GM19099 (cell line): Measurements from ENCODE around the gene CFAP46.

Experiments used
- POLR2A ChIP-seq: IDR thresholded peaks from 3 replicates; pipeline ENCODE4 v1.6.1; 2011; ENCODE audit warnings: low read depth; ENCODE audit not compliant: insufficient read length; ENCODE audit errors: extremely low read depth

Gene CFAP46

DNA sequence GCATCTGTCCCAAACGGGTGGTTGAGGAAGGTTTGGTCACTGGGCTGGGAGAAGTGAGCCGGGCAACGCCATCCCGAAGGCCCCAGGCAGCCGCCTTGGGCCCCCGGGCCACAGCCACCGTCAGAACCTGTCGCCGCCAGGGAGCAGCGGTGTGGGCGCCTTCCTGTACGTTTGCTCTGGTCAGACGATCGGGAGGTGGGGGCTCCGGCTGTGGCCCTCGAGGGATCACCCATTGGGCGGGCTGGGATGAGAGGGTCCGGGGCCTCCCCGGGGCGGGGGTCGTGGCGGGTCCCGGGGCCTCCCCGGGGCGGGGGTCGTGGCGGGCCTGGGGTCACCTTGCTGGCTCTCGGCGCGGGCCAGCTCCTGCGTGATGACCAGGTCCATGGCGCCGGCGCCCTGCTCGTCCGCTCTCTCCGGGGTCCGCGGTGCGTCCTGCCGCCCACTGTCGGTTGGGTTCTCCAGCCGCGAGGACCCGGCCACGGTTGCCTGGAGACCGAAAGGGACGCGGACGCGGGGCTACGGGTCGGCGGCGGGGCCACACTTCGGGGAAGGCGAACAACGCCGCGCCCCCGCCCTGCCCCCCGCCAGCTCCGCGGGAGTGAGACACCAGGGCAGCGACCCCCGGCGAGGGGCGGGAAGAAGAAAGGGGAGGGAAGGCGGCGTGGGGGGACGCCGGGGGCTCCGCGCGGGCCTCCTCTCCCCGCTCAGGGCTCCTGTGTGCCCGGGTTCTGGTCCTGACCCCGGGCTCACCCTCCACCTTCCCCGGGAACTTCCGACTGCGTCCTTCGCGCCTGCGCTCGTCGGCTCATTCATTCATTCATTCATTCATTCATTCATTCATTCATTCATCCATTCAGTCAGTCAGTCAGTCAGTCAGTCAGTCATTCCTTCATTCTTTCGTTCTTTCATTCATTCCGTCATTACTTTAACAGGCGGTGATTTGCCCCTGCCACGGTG is at the start of gene CFAP46:
CFAP46 (minus strand) TSS at position 470 of the 957 bp plus-strand sequence; CDS start at position 384, 86 bp downstream.
- no peak for TF ChIP-seq POLR2A

DNA sequence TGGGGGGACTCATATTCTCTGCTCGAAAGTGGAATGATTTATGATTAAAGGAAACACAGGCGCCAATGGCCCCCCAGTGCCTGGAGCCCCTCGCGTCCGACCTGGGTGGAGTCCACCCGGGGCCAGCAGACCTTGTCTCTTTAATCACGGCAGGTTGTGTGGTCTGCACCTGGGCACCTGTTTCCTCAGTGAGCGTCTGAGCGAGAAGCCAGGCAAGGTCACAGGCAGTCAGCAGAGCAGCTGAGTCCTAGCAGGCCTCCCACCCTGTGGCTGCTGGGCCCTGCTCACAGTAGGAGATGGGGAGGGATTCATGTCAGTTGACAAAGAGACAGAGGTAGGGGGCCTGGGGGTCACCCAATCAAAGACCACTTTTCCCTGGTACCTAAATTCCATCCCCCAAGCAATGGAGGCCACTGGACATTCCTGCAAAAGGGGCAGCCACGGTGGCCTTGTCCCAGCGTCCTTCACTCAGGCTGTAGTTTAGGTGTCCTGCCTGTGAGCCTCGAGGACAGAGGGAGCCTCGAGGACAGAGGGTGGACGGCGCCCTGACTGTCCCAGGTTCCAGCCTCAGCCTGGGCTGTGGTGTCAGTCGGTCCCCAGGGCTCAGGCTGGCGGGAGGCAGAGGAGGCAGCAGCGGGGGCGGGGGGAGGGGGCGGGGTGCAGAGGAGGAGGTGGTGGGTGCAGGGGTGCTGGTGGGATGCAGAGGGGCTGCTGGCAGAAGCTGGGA is 49.5 kb upstream of the CFAP46 start:
- no peak for TF ChIP-seq POLR2A

DNA sequence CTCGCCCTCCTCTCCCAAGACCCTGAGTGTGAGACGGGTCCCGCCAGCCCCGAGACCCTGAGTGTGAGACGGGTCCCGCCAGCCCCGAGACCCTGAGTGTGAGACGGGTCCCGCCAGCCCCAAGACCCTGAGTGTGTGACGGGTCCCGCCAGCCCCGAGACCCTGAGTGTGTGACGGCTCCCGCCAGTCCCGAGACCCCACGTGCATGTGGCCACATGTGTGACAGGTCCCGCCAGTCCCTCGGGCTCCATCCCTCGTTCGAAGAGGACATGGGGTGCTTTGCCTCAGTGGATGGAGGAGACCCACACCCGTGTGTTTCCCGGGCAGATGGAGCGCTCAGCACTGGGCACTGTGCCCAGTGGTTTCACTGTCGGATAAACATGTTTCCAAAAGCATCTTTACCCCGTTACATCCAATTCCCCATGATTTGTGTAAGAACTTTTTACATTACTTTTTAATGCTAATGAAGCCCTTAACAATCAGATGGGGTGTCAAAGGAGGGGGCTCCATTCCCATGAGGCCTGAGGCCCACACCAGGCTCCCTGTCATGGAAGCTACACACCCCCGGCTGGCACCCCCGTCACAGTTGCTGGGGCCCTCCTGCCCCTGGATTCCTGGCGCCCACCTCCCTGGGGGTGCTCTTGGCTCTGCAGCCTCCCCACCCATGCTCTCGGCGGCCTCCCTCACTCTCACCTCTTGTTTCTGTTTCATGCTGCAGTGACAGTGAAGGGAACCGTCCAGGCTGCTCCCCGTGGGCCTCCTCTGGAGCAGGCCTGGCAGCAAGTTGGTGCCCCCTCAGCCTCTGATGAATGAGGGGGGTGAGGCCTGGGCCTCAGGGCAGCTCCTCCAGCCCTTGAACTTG is 48.5 kb upstream of the CFAP46 start:
- no peak for TF ChIP-seq POLR2A

DNA sequence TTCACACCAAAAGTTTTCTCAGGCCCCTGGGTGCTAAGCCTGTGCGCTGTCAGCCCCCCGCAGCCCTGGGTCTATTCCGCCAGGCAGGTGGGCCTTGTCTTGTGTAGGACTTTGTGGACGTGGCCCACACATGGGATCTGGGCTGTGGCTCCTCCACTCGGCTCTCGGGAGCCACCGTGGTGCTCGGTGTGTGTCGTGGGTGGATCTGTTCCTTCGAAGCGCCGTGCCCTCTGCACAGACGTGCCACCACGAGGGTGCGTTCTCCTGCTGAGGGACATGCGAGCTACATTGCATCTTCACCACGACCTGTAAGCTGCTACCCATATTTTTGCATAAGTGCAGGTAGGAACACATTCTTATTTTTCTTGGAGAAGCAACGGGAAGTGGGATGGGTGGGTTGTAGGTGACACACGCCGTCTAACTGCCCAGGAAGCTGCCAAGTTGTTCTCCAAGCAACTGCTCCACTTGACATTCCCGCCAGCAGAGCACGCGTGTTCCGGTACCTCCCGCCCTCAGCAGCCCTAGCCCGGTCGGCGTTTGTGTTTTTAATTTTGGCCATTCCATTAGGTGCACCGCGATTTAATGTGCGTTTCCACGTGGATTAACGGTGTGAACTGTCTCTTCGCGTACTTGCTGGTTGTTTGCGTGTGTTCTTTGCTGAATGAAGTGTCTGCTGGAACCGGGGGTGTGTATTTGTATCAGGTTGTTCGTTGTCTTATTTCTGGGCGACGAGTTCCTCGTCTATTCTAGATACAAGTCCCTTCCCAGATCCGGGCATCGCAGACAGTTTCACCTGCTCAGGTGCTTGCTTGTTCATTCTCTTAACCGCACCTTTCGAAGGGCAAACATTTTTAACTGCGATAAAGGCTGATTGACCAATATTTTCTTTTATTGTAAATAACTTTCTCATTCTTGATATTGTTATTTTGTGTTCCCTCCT is 47.4 kb upstream of the CFAP46 start:
- no peak for TF ChIP-seq POLR2A

DNA sequence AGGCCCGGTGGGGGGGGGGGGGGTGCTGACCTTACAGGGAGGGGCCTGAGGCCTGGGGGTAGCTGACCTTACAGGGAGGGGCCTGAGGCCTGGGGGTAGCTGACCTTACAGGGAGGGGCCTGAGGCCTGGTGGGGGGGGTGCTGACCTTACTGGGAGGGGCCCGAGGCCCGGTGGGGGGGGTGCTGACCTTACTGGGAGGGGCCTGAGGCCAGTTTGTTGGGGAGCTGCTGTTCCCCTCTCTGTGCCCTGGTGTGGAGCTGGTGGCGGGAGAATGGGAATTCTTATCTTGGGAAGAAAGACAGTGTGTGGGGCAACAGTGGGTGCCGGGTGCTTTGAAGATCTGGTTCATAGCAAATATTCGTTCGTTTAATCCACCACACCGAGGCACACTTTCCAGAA is 46.6 kb upstream of the CFAP46 start:
- no peak for TF ChIP-seq POLR2A

DNA sequence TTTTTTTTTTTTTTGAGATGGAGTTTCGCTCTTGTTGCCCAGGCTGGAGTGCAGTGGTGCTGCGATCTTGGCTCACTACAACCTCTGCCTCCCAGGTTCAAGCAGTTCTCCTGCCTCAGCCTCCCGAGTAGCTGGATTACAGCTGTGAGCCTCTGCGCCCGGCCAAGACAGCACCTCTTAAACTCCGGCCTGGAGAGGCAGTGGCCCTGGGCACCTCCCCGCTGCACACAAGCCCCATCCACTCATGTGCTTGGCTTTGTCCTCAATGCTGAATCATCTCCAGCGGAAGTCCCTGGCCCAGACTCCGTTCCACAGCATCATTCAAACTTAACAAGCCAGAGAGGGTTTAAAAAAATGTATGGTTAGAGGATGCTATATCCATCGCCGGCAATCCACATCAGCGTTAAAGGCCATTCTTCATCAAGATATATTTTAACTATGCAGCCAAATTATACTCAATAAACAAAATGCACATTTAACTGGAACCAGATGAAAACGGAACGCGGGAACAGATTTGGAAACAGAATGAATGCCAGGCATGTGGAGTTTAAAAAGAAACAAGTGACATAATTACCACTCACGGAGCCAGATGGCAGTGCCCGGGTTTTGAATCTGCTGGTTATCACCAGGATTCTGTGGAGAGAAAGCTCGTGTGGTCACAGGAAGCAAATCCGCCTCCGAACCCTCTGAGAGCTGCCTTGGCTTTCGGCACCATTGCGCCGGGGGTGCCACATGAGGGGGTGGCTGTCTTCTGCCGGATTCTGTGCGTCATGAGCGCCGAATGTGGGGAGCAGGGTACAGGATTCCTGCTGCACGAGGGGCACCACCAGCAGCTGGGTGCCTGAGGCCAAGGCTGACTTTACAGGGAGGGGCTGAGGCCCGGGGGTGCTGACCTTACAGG is 45.6 kb upstream of the CFAP46 start:
- no peak for TF ChIP-seq POLR2A

DNA sequence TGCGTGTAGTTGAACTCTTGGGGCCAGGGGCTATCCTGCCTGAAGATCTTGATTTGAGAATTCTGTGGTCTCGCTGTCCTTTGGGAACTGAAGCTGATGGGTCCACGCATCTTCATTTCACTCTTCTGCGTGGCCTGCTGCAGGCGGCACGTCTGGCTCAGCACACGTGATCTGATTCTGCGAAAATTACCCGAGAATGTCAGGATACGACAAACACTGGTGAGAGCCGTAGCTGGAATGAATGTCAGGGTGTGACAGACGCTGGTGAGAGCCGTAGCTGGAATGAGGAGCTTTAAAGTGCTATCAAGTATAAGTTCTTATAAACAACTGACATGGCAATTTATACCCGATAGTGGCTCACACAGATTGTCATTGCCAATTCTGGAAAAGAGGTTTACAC is 44.6 kb upstream of the CFAP46 start:
- TF ChIP-seq POLR2A: no peak

DNA sequence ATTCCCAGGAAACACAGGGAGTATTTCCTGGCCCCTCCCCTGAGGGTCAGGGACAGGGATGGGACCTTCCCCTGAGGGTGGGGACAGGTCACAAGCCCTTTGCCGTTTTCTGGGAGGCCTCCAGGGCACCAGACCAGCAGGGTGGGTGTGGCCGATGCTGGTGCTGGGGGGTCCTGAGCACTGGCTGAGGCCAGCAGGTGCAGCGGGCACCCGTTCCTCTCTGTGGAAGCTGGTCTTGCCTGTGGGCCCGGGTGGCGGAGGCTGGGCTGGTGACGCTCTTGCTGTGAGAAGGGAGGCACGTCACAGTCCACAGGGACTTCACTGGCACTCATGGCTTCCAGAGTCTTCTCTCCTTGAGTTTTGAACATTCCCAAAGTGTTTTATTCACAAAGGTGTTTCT is 44.2 kb upstream of the CFAP46 start:
- no peak for TF ChIP-seq POLR2A

DNA sequence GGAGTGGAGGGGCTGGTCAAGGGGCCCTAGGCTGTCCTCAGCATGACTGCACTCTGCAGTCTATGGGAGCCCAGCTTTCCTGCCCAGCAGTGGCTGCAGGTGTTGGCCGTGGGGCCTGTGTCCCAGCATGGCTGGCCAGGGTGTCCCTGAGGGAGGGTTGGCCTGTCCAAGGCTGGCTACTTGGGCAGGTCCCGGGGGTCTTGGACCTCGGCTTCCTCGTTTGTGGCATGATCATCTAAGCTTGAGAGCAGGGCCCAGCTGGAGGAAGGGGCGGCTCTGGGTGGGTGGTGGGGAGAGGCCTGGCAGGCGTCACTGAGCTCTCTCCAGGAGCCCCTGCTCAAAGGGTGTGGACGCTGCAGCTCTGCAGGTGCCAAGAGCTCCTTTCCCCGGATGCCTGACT is 43.7 kb upstream of the CFAP46 start:
- no peak for TF ChIP-seq POLR2A

DNA sequence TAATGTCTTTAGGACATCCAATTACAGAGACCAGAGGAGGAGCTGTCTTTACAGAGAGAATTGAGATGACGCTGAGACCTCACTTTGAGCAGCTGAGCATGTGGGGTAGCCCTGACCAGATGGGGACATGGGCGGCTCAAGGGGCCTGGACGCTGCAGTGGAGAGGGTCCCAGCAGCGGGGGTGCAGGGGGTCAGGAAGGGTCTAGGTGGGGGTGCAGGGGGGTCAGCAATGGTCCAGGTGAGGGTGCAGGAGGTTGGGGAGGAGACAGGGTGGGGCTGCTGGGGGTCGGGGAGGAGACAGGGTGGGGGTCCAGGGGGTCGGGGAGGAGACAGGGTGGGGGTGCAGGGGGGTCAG is 43.2 kb upstream of the CFAP46 start:
- no peak for TF ChIP-seq POLR2A

DNA sequence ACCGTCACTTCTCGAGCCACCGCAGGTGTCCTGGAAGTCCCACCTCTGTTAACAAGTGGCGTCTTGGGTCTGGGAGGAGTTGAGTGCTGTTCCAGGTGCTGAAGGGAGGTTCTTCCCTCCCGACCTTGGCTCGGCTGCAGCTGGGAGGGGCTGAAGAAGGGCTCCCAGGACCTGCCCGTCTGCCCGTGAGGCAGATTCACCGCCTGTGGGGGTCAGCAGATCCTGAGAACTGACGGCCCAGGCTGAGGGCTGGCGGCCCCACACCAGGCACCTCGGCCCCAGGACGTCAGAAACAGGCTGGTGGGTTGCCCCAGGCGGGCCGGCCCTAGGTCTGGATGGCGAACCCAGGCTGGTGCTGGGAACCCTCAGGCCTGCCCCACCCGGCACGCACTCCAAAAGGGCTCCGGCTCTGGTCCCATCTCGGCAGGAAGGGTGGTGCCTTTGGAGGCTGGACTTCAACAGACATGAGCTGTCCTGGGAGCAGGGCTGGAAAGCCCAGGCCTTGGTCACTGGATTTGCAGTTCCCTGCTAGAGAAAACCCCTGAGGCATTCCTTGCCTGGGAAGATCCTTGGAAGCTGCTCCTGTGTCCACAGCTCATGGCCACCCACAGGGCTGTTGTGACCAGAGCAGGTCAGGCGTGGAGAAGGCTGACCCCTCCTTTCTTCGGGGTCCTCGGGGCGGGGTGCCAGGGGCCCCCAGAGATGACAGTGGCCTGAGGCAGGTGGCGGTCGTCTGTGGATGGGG is 42.6 kb upstream of the CFAP46 start:
- no peak for TF ChIP-seq POLR2A

DNA sequence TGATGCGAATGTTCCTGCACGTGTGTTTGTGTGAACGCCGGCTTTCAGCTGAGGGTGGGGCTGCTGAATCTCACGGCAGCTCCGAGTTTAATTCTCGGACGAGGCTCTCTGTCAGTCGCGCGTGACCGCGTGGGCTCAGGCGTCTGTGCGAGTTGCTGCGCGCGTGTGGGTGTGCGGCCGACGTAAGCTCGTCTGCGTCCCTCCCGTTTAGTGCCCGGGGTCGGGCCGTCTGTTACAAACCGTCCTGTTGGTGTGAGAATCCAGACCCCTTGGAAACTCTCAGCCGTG is 41.6 kb upstream of the CFAP46 start:
- TF ChIP-seq POLR2A: no peak
